Upper lobe of left lung (tissue), 4 donors: ENCODE data around the gene HELZ2.

Source experiments
- EP300 ChIP-seq, 4 donors: sonication (generic); formaldehyde crosslinking; IDR thresholded peaks; one replicate each; pipeline ENCODE4 v1.5.1; 2017; ENCODE audit warnings: antibody characterized with exemption in 4 of 4, control low read depth in 2 of 4
- POLR2A ChIP-seq, 4 donors: fragments of 450-650 bp; IDR thresholded peaks; one replicate each; pipeline ENCODE4 v1.5.1; 2016 to 2017; ENCODE audit warnings: antibody characterized with exemption in 4 of 4, mild to moderate bottlenecking in 2 of 4
- POLR2AphosphoS5 ChIP-seq, 2 donors: sonication (generic); formaldehyde crosslinking; IDR thresholded peaks; one replicate each; pipeline ENCODE4 v1.5.1; 2017; ENCODE audit warnings: antibody characterized with exemption in 2 of 2
- TF ChIP-seq, protein P1 (sequence below), 6 experiments: fragments of 450-650 bp in 4 of 6; fragments of 200-600 bp in 2 of 6; sonication (generic) in 2 of 6; IDR thresholded peaks; one replicate each; pipeline ENCODE4 v1.5.1; 2016 to 2019; ENCODE audit warnings: antibody characterized with exemption in 6 of 6

DNA sequence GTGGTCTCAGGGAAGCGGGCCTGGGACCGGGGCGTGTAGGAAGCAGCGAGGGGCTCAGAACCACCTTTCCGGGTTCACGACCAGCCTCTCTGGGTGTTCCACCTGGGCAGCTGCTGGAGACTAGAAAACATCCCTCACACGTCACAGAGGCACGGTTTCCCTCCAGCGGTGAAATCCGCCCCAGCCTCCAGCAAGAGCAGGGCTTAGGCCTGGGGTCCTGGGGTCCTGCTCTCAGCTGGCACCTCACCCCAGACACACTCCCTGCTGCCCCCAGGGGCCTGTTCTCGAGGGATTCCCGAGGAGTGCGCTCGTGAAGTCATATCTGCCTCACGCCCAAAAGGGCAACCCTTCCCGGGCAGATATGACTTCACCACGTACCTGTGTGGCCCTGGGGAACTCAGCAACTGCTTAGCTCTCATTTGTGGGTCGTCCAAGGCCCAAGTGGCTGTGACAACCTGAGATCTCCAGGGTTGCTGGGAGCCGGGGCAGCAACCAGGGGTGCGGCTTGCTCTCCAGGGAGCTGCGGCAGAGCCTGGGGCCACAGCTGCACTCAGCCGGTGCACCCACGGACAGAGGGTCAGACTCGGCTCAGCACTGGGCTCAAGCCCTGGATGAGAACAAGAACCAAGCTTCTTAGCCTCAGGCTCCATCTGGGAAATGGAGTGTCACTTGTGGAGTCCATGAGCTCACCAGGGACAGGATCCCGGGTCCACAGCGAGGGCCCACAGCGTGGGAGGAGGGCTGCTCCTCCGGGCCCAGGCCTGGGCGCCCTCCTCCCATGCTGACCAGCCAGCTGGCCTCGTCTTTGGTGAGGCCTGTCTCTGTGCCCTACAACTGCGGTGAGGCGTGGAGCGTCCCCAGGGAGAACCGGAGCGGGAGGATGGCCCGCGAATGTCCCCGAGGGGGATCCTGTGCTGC lies 19.4 kb downstream of the HELZ2 start:
- no peak for TF ChIP-seq EP300 (IDR thresholded peaks at IDR 0.05)
- TF ChIP-seq, protein P1, sequence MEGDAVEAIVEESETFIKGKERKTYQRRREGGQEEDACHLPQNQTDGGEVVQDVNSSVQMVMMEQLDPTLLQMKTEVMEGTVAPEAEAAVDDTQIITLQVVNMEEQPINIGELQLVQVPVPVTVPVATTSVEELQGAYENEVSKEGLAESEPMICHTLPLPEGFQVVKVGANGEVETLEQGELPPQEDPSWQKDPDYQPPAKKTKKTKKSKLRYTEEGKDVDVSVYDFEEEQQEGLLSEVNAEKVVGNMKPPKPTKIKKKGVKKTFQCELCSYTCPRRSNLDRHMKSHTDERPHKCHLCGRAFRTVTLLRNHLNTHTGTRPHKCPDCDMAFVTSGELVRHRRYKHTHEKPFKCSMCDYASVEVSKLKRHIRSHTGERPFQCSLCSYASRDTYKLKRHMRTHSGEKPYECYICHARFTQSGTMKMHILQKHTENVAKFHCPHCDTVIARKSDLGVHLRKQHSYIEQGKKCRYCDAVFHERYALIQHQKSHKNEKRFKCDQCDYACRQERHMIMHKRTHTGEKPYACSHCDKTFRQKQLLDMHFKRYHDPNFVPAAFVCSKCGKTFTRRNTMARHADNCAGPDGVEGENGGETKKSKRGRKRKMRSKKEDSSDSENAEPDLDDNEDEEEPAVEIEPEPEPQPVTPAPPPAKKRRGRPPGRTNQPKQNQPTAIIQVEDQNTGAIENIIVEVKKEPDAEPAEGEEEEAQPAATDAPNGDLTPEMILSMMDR (IDR thresholded peaks at IDR 0.05): no peak
- no peak for TF ChIP-seq POLR2A (IDR thresholded peaks at IDR 0.05)
- no peak for TF ChIP-seq POLR2AphosphoS5 (IDR thresholded peaks at IDR 0.05)
